Lower lobe of right lung (tissue), 2 donors: ENCODE measurements around the gene ANKS1B. TPM values are rescaled to one million over a fixed set of nuclear protein-coding genes. Genes with fewer than 3 reads are reported as not detected.

Experiments used
- ATAC-seq, 2 donors: fragments of 200-7000 bp; cut with Tn5 transposase; one replicate each; pipeline ENCODE4 v1.9.1; 2020 to 2022; ENCODE audit warnings: mild to moderate bottlenecking in 2 of 2, moderate library complexity in 2 of 2
- DNase-seq: peaks from one replicate; pipeline ENCODE4 v3.0.0-alpha.2; 2020
- H3K27ac ChIP-seq: fragments of 200-600 bp; one replicate; pipeline ENCODE4 v1.8.0; 2022
- H3K27me3 ChIP-seq: fragments of 200-600 bp; one replicate; pipeline ENCODE4 v1.8.0; 2022; ENCODE audit warnings: low read depth
- H3K36me3 ChIP-seq: fragments of 200-600 bp; one replicate; pipeline ENCODE4 v1.8.0; 2022; ENCODE audit warnings: mild to moderate bottlenecking
- H3K4me1 ChIP-seq: fragments of 200-600 bp; one replicate; pipeline ENCODE4 v1.8.0; 2022
- H3K4me3 ChIP-seq: fragments of 200-600 bp; one replicate; pipeline ENCODE4 v1.8.0; 2022; ENCODE audit warnings: mild to moderate bottlenecking
- H3K9me3 ChIP-seq: fragments of 200-600 bp; one replicate; pipeline ENCODE4 v1.8.0; 2022
- intact Hi-C: fragments of 100-400 bp; cut with DNase I; formaldehyde crosslinking; loops from one replicate; pipeline ENCODE4 v1.11.0; 2022
- total RNA-seq: library from RNA; stranded (reverse); fragmentation: NEBNext Ultra II Directional; extraction: Animal tissue kit (Norgen Biotek cat#: 25700); gene quantifications from one replicate; pipeline ENCODE4 v1.2.1, GENCODE V29; 2021
- TF ChIP-seq, protein P1 (sequence below): fragments of 200-600 bp; IDR thresholded peaks from one replicate; pipeline ENCODE4 v1.8.0; 2022; ENCODE audit warnings: antibody characterized with exemption, mild to moderate bottlenecking
- donor health status: DM: no; HTN: yes; CAD: no; lungs with severe emphysema.

ANKS1B gene
- total RNA-seq, 1 donor from 2014 or later = 4.0 TPM

GRCh38 chr12:99231031-99231430, 753.7 kb downstream of the ANKS1B start:
- TF ChIP-seq, protein P1, sequence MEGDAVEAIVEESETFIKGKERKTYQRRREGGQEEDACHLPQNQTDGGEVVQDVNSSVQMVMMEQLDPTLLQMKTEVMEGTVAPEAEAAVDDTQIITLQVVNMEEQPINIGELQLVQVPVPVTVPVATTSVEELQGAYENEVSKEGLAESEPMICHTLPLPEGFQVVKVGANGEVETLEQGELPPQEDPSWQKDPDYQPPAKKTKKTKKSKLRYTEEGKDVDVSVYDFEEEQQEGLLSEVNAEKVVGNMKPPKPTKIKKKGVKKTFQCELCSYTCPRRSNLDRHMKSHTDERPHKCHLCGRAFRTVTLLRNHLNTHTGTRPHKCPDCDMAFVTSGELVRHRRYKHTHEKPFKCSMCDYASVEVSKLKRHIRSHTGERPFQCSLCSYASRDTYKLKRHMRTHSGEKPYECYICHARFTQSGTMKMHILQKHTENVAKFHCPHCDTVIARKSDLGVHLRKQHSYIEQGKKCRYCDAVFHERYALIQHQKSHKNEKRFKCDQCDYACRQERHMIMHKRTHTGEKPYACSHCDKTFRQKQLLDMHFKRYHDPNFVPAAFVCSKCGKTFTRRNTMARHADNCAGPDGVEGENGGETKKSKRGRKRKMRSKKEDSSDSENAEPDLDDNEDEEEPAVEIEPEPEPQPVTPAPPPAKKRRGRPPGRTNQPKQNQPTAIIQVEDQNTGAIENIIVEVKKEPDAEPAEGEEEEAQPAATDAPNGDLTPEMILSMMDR = no peak
- intact Hi-C loops = no loop called here

GRCh38 chr12:99224237-99224636, 760.5 kb downstream of the ANKS1B start:
- Histone ChIP-seq H3K4me1 (no peaks in the 10 kb centered on the region), H3K27ac (no peak overlapping the region), H3K4me3 (no peak overlapping the region), H3K27me3 (no peaks in the 10 kb centered on the region), H3K36me3 (no peaks in the 10 kb centered on the region), H3K9me3 (no peaks in the 10 kb centered on the region)
- ATAC-seq = no peak
- no peak for DNase-seq
- TF ChIP-seq, protein P1 = no peak
- intact Hi-C loops = no loop called here

More at GRCh38 chr12:99231031-99231430, 753.7 kb downstream of the ANKS1B start:
- H3K36me3 ChIP-seq = no peaks in the 10 kb centered on the region
- H3K27me3 ChIP-seq = no peaks in the 10 kb centered on the region
- ATAC-seq (no peak), DNase-seq (no peak)
- no peaks in the 10 kb centered on the region for H3K9me3 ChIP-seq
- no peak overlapping the region for H3K27ac ChIP-seq
- no peak overlapping the region for H3K4me3 ChIP-seq
- no peaks in the 10 kb centered on the region for H3K4me1 ChIP-seq

GRCh38 chr12:99223579-99223978, 761.2 kb downstream of the ANKS1B start:
- no peaks in the 10 kb centered on the region for H3K27me3 ChIP-seq
- H3K9me3 ChIP-seq = no peaks in the 10 kb centered on the region
- TF ChIP-seq, protein P1 = no peak
- H3K4me1 ChIP-seq = no peaks in the 10 kb centered on the region
- ATAC-seq (no peak), DNase-seq (no peak)
- H3K27ac ChIP-seq = no peak overlapping the region
- intact Hi-C loops = no loop called here
- no peak overlapping the region for H3K4me3 ChIP-seq
- H3K36me3 ChIP-seq = no peaks in the 10 kb centered on the region

- Histone ChIP-seq H3K27ac (no peak overlapping the region), H3K27me3 (no peaks in the 10 kb centered on the region), H3K4me3 (no peak overlapping the region), H3K36me3 (no peaks in the 10 kb centered on the region), H3K4me1 (no peaks in the 10 kb centered on the region), H3K9me3 (no peaks in the 10 kb centered on the region)
- ATAC-seq (no peak), DNase-seq (no peak)
- TF ChIP-seq, protein P1 = no peak
- intact Hi-C loops = no loop called here
Measured at GRCh38 chr12:99213047-99213446, 771.7 kb downstream of the ANKS1B start.

DNA sequence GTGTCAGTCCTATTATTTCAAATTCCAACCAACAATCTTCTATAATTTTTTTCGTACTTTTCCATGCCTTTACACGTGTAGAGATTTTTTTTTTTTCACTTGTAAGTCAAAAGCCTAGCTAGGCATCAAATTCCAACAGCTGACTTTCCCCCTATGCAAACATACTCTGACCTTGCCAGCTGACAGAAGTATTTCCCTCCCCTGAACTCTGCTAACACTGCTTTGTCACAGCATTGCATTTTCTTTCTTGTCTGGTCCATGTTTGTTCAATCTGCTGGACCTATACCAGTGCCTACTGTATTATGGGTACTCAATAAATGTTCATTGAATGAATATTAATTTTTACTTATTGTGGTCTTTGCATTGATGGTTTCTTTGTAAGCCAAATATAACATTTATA, 772.5 kb downstream of the ANKS1B start:
- ATAC-seq (no peak), DNase-seq (no peak)
- H3K27me3 ChIP-seq = no peaks in the 10 kb centered on the region
- no peak overlapping the region for H3K27ac ChIP-seq
- H3K9me3 ChIP-seq = no peaks in the 10 kb centered on the region
- no peaks in the 10 kb centered on the region for H3K4me1 ChIP-seq
- H3K36me3 ChIP-seq = no peaks in the 10 kb centered on the region
- H3K4me3 ChIP-seq = no peak overlapping the region
- intact Hi-C loops = no loop called here
- TF ChIP-seq, protein P1 = no peak

- DNase-seq = no peak
Measured at GRCh38 chr12:99205111-99205510, 779.6 kb downstream of the ANKS1B start.

More at GRCh38 chr12:99205111-99205510, 779.6 kb downstream of the ANKS1B start:
- Histone ChIP-seq H3K9me3 (no peaks in the 10 kb centered on the region), H3K27me3 (no peaks in the 10 kb centered on the region), H3K27ac (no peak overlapping the region), H3K4me1 (no peaks in the 10 kb centered on the region), H3K4me3 (no peak overlapping the region), H3K36me3 (no peaks in the 10 kb centered on the region)
- ATAC-seq = no peak
- intact Hi-C loops = no loop called here
- TF ChIP-seq, protein P1 = no peak
